HG02884 (cell line): ENCODE measurements around the gene TFEC.

Source experiments
- ATAC-seq: cut with Tn5 transposase; IDR thresholded peaks from one replicate; pipeline ENCODE4 v1.9.1; 2021; ENCODE audit warnings: mild to moderate bottlenecking, moderate library complexity; ENCODE audit not compliant: unreplicated experiment

TFEC gene

DNA sequence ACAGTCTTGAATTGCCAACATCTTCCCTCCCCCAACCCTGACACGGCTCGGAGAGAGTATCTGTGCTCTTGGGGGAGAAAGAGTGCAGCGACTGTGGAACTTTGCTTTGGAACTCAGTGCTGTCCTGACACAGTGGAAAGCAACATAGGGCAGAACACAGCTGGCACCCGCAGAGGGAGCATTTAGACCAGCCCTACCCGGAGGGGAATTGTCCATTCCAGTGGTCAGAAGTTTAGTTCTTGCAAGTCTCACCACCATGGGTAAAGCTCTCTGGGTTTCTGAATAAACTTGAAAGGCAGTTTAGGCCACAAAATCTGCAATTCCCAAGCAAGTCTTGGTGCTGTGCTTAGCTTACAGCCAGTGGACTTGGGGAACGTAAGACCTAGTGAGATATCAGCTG is 34.9 kb downstream of the TFEC start:
- no peak for ATAC-seq

- ATAC-seq = no peak
Observed at GRCh38 chr7:115988401-115988800, 42.2 kb downstream of the TFEC start.

GRCh38 chr7:115987486-115987885 is 43.1 kb downstream of the TFEC start:
- ATAC-seq = no peak

- no peak for ATAC-seq
Observed at GRCh38 chr7:115984105-115984504, 46.5 kb downstream of the TFEC start.

DNA sequence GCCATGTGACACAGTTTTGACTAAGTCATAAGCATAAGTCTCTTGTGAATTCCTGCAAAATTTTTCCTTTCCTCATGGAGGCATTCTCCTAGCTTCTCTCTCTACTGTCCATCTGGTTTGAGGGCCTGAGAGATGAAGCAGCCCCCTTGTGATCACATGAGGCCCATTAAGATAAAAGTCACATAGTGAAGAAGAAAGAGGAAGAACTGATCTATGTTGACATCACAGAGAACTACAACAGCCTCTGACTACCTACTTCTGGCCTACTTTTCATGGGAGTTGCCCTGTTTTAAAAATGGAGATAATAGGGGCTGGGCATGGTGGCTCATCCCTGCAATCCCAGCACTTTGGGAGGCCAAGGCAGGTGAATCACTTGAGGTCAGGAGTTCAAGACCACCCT is 50.4 kb downstream of the TFEC start:
- ATAC-seq = no peak

- ATAC-seq = no peak
Observed at GRCh38 chr7:115976651-115977050, 53.9 kb downstream of the TFEC start.

GRCh38 chr7:115975766-115976165 is 54.8 kb downstream of the TFEC start:
- no peak for ATAC-seq

GRCh38 chr7:115973406-115973805 is 57.2 kb downstream of the TFEC start:
- no peak for ATAC-seq

DNA sequence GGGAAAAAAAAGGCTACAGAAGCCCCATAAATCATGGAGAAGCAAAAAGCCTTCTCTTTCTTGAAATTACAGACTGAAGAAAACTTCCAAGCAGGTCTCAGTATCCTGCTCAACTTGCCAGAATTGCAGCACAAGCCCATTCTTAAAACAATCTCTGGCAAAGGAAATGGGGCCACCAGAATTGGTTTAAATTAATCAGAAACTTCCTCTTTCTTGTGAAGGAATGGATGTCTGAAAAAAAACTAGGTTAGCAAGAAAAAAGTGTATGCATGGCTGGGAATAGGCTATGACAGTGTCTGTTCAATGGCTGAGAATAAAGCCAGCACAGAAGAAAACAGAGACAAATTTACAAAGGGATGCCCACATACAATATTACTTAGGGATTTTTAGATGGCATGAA is 59.1 kb downstream of the TFEC start:
- ATAC-seq = no peak

- no peak for ATAC-seq
Observed at GRCh38 chr7:115968596-115968995, 62.0 kb downstream of the TFEC start.

DNA sequence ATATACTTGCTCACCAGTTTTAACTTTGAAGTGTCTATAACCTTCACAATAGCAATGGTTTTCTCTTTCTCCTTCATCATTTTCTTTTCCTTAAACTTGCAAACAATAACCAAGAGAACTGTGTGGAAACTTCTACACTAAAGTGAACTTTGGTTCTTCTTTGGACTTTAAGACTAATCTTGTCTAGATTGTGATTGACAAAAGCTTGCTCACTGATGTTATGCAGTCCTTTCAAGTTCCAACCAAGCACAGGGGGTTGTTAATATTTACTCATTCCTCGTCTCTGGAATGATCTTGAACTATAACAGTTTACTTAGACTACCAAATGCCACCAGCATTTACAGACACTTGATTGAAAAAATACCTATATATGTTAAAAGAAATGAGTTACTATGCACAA is 62.4 kb downstream of the TFEC start:
- ATAC-seq = no peak

- no peak for ATAC-seq
Observed at GRCh38 chr7:115965796-115966475, 64.6 kb downstream of the TFEC start.

DNA sequence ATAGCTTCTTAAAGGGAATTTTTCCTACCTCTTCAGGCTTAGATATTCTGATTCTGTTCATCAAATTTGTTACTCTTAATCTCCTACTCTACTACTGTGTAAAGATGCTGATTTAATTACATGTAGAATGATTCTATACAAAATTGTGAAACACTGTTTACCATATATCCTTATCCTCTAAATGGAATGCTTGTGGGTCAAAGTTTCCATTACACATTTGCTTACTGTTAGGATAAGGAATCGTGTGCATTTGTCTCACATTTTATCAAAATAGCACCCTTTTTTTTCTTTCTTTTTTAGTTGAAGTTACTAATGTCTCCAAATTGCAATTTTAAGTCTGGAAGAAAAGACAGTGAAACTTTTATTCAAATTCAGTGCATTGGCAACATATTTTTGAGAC is 65.3 kb downstream of the TFEC start:
- ATAC-seq = no peak

- no peak for ATAC-seq
Observed at GRCh38 chr7:115964799-115965198, 65.8 kb downstream of the TFEC start.

- ATAC-seq = no peak
Observed at GRCh38 chr7:115962340-115962739, 68.2 kb downstream of the TFEC start.

GRCh38 chr7:115953592-115954255 is 76.8 kb downstream of the TFEC start:
- ATAC-seq = no peak

GRCh38 chr7:115952832-115953231 is 77.7 kb downstream of the TFEC start:
- no peak for ATAC-seq

DNA sequence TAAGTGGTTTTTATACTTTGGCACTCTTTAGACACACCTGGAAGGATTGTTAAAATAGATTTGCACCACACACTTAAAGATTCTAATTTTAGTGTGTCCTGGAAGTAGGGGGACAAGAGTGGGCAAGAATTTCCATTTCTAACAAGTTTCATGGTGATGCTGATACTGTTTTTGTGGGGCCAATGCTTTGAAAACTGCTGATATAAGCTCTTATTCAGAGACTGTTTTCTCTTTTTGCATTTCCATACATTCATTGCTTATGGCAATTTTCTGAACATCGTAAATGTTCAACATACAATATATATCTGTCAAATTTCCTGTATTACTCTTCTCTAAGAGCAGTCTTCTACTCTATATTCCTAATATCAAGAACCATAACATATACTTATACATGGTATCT is 79.0 kb downstream of the TFEC start:
- ATAC-seq = no peak

GRCh38 chr7:115941703-115942268 is 88.8 kb downstream of the TFEC start:
- ATAC-seq = no peak

- no peak for ATAC-seq
Observed at GRCh38 chr7:115940460-115941060, 90.0 kb downstream of the TFEC start.

GRCh38 chr7:115937960-115938359 is 92.6 kb downstream of the TFEC start:
- no peak for ATAC-seq

DNA sequence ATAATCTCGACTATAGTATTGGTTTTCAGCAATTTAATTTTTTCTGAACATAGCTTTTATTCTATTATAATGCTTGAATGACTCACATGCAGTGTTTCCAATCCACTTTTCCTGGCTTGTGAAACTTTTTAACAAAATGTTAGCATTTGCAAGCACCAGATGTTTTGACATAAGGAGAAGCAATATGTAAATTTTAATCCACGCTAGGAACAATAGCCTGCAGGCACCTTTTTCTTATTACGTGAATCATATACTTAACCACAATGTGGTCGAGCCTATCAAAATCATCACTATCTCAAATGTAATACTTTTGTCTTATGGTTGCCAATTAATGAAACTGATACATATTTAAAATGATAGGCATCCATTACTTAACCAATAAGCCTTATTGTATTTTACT is 97.1 kb downstream of the TFEC start:
- ATAC-seq = no peak
